CD4-positive, CD25-positive, alpha-beta regulatory T cell (primary cell): ENCODE measurements around the gene TDO2. TPM values are rescaled to one million over a fixed set of nuclear protein-coding genes. Genes with fewer than 3 reads are reported as not detected.
"Not testable (repeated sequence)": the region's sequence is repeated elsewhere in the genome, so short reads cannot be mapped to it uniquely, and the experiment has no call there.

ENCODE experiments used
- ATAC-seq, 2 donors: fragments of 150-1000 bp; cut with Tn5 transposase; one replicate each; pipeline ENCODE4 v1.10.0; 2021; ENCODE audit warnings: low read depth in 2 of 2, moderate number of reproducible peaks in 2 of 2, moderate library complexity in 1 of 2
- DNase-seq, 3 donors: peaks; one replicate each; pipeline versions ENCODE4 v3.0.0 to v3.0.0-alpha.2; 2012 to 2022; ENCODE audit warnings: mixed read lengths in 1 of 3
- H3K27ac ChIP-seq: one replicate; pipeline ENCODE4 v1.7.0; 2013; ENCODE audit warnings: mild to moderate bottlenecking, low read length; ENCODE audit not compliant: insufficient read depth, poor library complexity, severe bottlenecking
- H3K27me3 ChIP-seq: one replicate; pipeline ENCODE4 v1.7.0; 2013; ENCODE audit warnings: low read length; ENCODE audit not compliant: control insufficient read depth, insufficient read depth
- H3K36me3 ChIP-seq: one replicate; pipeline ENCODE4 v1.7.0; 2013; ENCODE audit warnings: mild to moderate bottlenecking, low read length, moderate library complexity; ENCODE audit not compliant: control insufficient read depth, insufficient read depth
- H3K4me1 ChIP-seq: 2 replicates; pipeline ENCODE4 v1.7.0; 2013; ENCODE audit warnings: mild to moderate bottlenecking, low read length; ENCODE audit not compliant: insufficient read depth, control insufficient read depth, poor library complexity, severe bottlenecking
- H3K4me3 ChIP-seq: one replicate; pipeline ENCODE4 v1.7.0; 2013; ENCODE audit warnings: low read depth, mild to moderate bottlenecking, low read length, moderate library complexity
- H3K9me3 ChIP-seq, 2 experiments: 1 replicate in 1 of 2; 2 replicates in 1 of 2; pipeline ENCODE4 v1.7.0; 2013; ENCODE audit warnings: low read length in 2 of 2, mild to moderate bottlenecking in 1 of 2, moderate library complexity in 1 of 2; ENCODE audit not compliant: control insufficient read depth in 2 of 2
- H3K27ac Mint-ChIP-seq, 3 donors: one replicate each; pipeline ENCODE4 v1.8.0; 2020 to 2022; ENCODE audit warnings: mild to moderate bottlenecking in 3 of 3, mixed read lengths in 3 of 3, moderate library complexity in 2 of 3
- H3K27me3 Mint-ChIP-seq: one replicate; pipeline ENCODE4 v1.8.0; 2022; ENCODE audit warnings: mild to moderate bottlenecking, mixed read lengths
- H3K36me3 Mint-ChIP-seq: one replicate; pipeline ENCODE4 v1.8.0; 2020; ENCODE audit warnings: mixed read lengths
- H3K4me1 Mint-ChIP-seq, 4 donors: one replicate each; pipeline ENCODE4 v1.8.0; 2020 to 2022; ENCODE audit warnings: mixed read lengths in 4 of 4, mild to moderate bottlenecking in 1 of 4
- H3K4me3 Mint-ChIP-seq, 4 donors: one replicate each; pipeline ENCODE4 v1.8.0; 2020 to 2022; ENCODE audit warnings: mild to moderate bottlenecking in 4 of 4, mixed read lengths in 4 of 4, moderate library complexity in 3 of 4
- H3K9me3 Mint-ChIP-seq, 7 donors: one replicate each; pipeline ENCODE4 v1.8.0; 2020 to 2022; ENCODE audit warnings: mixed read lengths in 7 of 7, mild to moderate bottlenecking in 3 of 7, moderate library complexity in 2 of 7
- polyA plus RNA-seq, 4 donors: library from polyadenylated mRNA; unstranded; fragments of 300-500 nt; fragmentation: Illumina TruSeq; gene quantifications; one replicate each; pipeline ENCODE4 v1.2.3, GENCODE V29; 2021
- total RNA-seq: library from RNA; stranded (reverse); gene quantifications from one replicate; pipeline ENCODE4 v1.2.3, GENCODE V29; 2022

The TDO2 gene
- total and polyA plus RNA-seq, 5 donors from 2014 or later, result not detected

- H3K27me3 Mint-ChIP-seq, H3K4me3 Mint-ChIP-seq, H3K27me3 ChIP-seq, DNase-seq, H3K4me1 Mint-ChIP-seq, H3K9me3 ChIP-seq, H3K27ac Mint-ChIP-seq, H3K4me3 ChIP-seq, H3K9me3 Mint-ChIP-seq, H3K36me3 ChIP-seq, ATAC-seq, H3K36me3 Mint-ChIP-seq, H3K27ac ChIP-seq, H3K4me1 ChIP-seq: not testable (repeated sequence)
Measured at GRCh38 chr4:155898371-155898770, 5.1 kb upstream of the TDO2 start.

DNA sequence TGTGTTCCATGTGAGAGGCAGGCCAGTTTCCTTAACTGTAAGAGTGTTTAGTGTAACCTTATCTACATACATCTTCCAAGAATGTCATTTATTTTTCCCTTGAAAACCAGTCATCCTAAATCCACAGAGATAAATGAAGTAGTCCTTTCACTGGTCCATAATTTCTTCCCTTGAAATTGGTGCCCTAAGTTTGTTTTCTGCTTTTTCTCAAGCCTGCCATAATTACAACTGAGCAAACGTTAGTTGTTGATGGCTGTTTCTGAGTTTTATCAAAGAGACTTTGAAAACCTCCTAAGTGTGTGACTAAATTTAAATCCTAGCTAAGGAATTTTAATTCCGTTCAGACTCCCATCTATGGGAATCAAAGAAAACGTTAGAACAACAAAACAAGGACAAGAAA, 3.6 kb upstream of the TDO2 start:
- H3K36me3 ChIP-seq, result no peaks in the 10 kb centered on the region
- no peak overlapping the region for H3K27ac ChIP-seq
- ATAC-seq (no peak), DNase-seq (no peak)
- no peaks in the 10 kb centered on the region for H3K36me3 Mint-ChIP-seq
- H3K27ac Mint-ChIP-seq, result no peak overlapping the region
- no peak overlapping the region for H3K4me3 ChIP-seq
- no peaks in the 10 kb centered on the region for H3K4me1 Mint-ChIP-seq
- peaks cover 0 to 9% (median 3%) of the 10 kb centered on the region in 7 donors for H3K9me3 Mint-ChIP-seq
- H3K4me1 ChIP-seq, result no peaks in the 10 kb centered on the region
- no peaks in the 10 kb centered on the region for H3K27me3 Mint-ChIP-seq
- no peaks in the 10 kb centered on the region for H3K9me3 ChIP-seq
- H3K27me3 ChIP-seq, result no peaks in the 10 kb centered on the region
- H3K4me3 Mint-ChIP-seq, result no peak overlapping the region

DNA sequence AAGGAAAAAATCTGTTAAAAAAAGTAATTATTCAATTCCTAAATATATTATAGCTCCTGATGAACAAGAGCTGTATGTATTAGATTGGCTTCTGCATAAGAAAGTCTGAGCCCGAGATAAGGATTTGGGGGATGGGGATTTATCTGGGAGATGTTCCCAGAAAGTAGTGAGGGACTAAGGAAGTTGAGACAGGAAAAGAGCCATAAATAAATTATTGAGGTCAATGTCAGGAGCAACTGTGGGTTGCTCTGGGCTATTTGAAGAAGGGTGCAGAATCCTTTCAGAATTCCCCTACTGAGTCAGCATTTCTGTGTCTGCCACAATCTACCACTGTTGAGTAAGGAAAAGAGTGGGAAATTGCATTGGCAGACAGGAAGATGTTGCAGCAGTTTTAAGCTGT, 3.1 kb upstream of the TDO2 start:
- Histone ChIP-seq H3K27me3 (no peaks in the 10 kb centered on the region), H3K4me3 (no peak overlapping the region), H3K4me1 (no peaks in the 10 kb centered on the region), H3K36me3 (no peaks in the 10 kb centered on the region), H3K9me3 (no peaks in the 10 kb centered on the region), H3K27ac (no peak overlapping the region)
- H3K4me3 Mint-ChIP-seq, result no peak overlapping the region
- no peak overlapping the region for H3K27ac Mint-ChIP-seq
- no peaks in the 10 kb centered on the region for H3K4me1 Mint-ChIP-seq
- DNase-seq, result no peak
- H3K36me3 Mint-ChIP-seq, result no peaks in the 10 kb centered on the region
- no peaks in the 10 kb centered on the region for H3K27me3 Mint-ChIP-seq
- H3K9me3 Mint-ChIP-seq, result peaks cover 0 to 8% (median 3%) of the 10 kb centered on the region in 7 donors
- ATAC-seq, result no peak

DNA sequence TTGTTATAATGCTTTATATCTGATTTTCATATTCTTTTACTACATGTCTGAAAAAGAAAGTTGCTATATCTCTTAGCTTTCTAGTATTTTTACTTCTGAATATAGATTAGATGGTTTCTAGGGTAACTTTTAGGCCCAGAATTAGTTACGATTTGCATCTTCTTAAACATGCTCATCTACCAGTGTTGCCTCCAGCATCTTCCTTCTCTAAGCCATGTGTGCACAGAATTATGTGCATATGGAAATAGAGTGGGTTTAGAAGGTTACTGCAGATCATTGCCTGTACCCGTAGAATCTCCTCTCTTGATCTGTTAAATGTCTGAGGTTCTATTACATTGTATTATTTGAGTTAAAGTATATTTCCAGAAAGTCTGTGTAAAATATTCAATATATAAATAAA, 2.5 kb upstream of the TDO2 start:
- no peaks in the 10 kb centered on the region for H3K36me3 Mint-ChIP-seq
- H3K4me1 ChIP-seq, result no peaks in the 10 kb centered on the region
- no peaks in the 10 kb centered on the region for H3K27me3 Mint-ChIP-seq
- ATAC-seq (no peak), DNase-seq (no peak)
- H3K9me3 ChIP-seq, result no peaks in the 10 kb centered on the region
- H3K27ac ChIP-seq, result no peak overlapping the region
- no peaks in the 10 kb centered on the region for H3K36me3 ChIP-seq
- peaks cover 0 to 8% (median 2%) of the 10 kb centered on the region in 7 donors for H3K9me3 Mint-ChIP-seq
- no peaks in the 10 kb centered on the region for H3K4me1 Mint-ChIP-seq
- H3K4me3 Mint-ChIP-seq, result no peak overlapping the region
- H3K4me3 ChIP-seq, result no peak overlapping the region
- no peaks in the 10 kb centered on the region for H3K27me3 ChIP-seq
- H3K27ac Mint-ChIP-seq, result no peak overlapping the region

DNA sequence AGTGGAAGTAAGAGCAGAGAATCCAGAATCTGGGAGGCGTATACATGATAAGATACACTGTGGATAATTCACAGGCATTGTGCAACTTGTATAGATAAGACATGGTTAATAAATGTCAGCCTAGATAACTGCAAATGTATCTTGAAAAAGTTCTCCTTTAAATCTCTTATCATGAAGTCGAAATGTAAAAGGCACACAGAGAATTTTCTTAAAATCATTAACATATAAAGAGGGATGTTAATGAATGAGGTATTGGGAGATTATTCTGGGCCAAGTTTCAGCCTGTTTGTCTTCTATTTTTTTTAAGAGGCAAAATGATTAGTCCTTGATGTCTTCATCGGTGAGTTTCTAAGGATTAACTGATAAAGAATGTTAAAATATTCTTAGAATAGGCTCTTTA, 835 bp downstream of the TDO2 start:
- no peaks in the 10 kb centered on the region for H3K9me3 ChIP-seq
- H3K4me1 ChIP-seq, result no peaks in the 10 kb centered on the region
- Mint-ChIP-seq H3K36me3 (no peaks in the 10 kb centered on the region), H3K27me3 (no peaks in the 10 kb centered on the region), H3K4me3 (no peak overlapping the region), H3K9me3 (peaks cover 0 to 3% (median 0%) of the 10 kb centered on the region in 7 donors), H3K27ac (no peak overlapping the region), H3K4me1 (no peaks in the 10 kb centered on the region)
- no peaks in the 10 kb centered on the region for H3K27me3 ChIP-seq
- H3K36me3 ChIP-seq, result no peaks in the 10 kb centered on the region
- ATAC-seq (no peak), DNase-seq (no peak)
- H3K4me3 ChIP-seq, result no peak overlapping the region
- no peak overlapping the region for H3K27ac ChIP-seq

- H3K27ac Mint-ChIP-seq, result no peak overlapping the region
- H3K4me3 Mint-ChIP-seq, result no peak overlapping the region
- Histone ChIP-seq H3K4me3 (no peak overlapping the region), H3K4me1 (no peaks in the 10 kb centered on the region), H3K27me3 (no peaks in the 10 kb centered on the region), H3K9me3 (no peaks in the 10 kb centered on the region), H3K36me3 (no peaks in the 10 kb centered on the region), H3K27ac (no peak overlapping the region)
- H3K27me3 Mint-ChIP-seq, result no peaks in the 10 kb centered on the region
- ATAC-seq (no peak), DNase-seq (no peak)
- H3K36me3 Mint-ChIP-seq, result no peaks in the 10 kb centered on the region
- no peaks in the 10 kb centered on the region for H3K4me1 Mint-ChIP-seq
- H3K9me3 Mint-ChIP-seq, result peaks cover 0 to 2% (median 0%) of the 10 kb centered on the region in 7 donors
Measured at GRCh38 chr4:155906554-155907247, 3.2 kb downstream of the TDO2 start.

- no peak overlapping the region for H3K4me3 ChIP-seq
- H3K27me3 ChIP-seq, result no peaks in the 10 kb centered on the region
- no peaks in the 10 kb centered on the region for H3K4me1 ChIP-seq
- Mint-ChIP-seq H3K4me3 (no peak overlapping the region), H3K27me3 (peaks cover 3% of the 10 kb centered on the region), H3K9me3 (no peaks in the 10 kb centered on the region), H3K27ac (no peak overlapping the region), H3K36me3 (no peaks in the 10 kb centered on the region), H3K4me1 (no peaks in the 10 kb centered on the region)
- no peaks in the 10 kb centered on the region for H3K36me3 ChIP-seq
- no peaks in the 10 kb centered on the region for H3K9me3 ChIP-seq
- DNase-seq (no peak), ATAC-seq (no peak)
- no peak overlapping the region for H3K27ac ChIP-seq
Measured at GRCh38 chr4:155907556-155907955, 4.1 kb downstream of the TDO2 start.
